Fibroblast of peridontal ligament (primary cell): ENCODE results near the gene AK8.

Experiments
- DNase-seq: peaks from one replicate; pipeline ENCODE4 v3.0.0-alpha.2; 2010; ENCODE audit errors: extremely low read depth

Gene AK8

GRCh38 chr9:132825430-132825829 is 52.7 kb downstream of the AK8 start:
- DNase-seq = no peak

DNA sequence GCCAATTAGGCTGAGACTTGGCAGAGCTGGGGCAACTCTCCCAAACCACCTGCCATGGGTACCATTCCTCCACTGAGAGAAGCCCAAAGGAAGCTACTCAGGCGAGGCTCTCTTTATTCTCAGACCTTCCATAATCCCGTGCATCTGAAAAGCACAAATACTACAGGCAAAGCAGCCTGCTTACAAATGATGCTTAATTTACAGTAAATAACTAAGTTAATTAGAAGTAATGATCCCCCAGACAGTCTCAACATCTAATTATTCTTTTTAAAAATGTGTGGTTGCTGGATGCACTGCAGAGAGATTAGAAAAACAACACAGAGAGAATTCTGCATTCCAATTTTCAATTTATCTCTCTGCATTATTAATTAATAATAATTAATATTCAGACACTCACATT is 53.1 kb downstream of the AK8 start:
- no peak for DNase-seq

DNA sequence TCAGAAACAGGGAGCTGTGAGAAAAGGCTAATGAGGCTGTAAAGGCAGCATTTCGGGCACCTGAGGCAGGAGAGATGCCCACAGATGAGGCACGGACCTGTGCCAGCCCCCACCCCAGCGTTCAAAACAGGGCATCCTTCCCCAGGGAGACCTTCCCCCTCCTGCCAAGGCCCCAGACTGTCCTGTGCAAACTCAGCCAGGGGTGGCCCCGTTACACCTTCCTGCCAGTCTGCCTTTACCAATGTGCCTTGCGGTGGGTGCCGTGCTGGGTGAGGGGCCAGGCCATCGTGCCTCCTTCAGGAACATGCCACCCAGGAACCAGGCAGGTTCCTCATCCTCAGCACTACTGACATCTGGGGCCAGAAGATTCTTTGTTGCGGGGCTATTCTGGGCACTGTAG is 53.9 kb downstream of the AK8 start:
- DNase-seq = no peak

- DNase-seq = no peak
Observed at GRCh38 chr9:132823370-132824145, 54.5 kb downstream of the AK8 start.

- no peak for DNase-seq
Observed at GRCh38 chr9:132820169-132820944, 57.7 kb downstream of the AK8 start.

DNA sequence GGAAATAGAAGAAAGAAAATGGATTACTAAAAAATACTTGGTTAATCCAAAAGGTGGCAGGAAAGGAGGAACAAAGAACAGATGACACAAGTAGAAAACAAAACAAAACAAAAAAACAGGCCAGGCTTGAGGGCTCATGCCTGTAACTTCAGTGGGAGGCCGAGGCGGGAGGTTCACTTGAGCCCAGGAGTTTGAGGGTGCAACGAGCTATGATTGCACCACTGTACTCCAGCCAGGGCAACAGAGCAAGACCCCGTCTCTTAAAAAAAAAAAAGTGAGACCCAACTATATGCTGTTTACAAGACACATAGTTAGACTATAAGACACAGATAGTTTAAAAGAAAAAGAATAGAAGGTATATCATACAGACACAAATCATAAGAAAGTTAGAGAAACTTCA is 59.5 kb downstream of the AK8 start:
- DNase-seq = no peak

- DNase-seq = no peak
Observed at GRCh38 chr9:132814937-132815336, 63.1 kb downstream of the AK8 start.

DNA sequence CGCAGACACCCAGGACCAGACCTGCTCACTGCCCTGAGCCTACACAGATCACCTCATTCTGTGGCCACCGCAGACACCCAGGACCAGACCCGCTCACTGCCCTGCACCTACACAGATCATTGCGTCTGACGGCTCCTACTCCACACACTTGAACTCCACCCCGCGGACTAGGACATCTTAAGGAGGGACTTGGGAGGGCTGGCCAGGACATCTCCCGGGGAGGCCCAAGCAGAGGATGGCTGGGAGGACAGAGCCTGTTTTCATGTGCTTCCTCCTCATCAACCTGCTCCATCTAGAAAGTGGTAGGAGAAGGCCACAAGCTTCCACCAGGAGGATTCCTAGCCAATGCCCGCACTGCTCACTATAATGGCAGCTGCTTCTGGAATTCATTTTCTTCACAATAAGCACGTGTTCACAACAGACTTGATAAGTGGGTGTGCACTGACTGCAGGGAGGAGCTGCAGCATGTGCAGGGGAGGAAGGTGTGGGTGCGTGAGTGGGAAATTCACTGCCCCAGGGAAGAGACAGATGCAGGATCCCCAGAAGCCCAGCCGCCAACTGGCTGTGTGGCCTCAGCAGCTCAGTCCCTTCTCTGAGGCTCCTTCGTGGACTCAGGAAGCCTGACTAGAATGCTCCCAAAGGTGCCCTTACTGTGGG is 64.8 kb downstream of the AK8 start:
- DNase-seq = no peak

DNA sequence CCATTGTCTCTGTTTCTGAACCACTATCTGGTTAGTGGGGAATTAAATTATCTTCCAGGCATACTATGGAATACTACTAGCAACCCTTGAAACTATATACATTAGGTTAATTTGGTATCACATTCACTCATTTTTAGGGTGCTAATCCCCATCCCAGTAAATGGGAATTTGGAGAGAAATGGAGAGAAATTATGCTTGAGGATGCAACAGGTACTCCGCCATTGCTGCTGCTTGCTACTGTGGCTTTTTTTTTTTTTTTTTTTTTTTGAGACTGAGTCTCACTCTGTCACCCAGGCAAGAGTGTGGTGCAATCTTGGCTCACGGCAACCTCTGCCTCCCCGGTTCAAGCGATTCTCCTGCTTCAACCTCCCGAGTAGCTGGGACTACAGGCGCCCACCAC is 66.1 kb downstream of the AK8 start:
- no peak for DNase-seq

GRCh38 chr9:132810314-132810713 is 67.8 kb downstream of the AK8 start:
- no peak for DNase-seq

DNA sequence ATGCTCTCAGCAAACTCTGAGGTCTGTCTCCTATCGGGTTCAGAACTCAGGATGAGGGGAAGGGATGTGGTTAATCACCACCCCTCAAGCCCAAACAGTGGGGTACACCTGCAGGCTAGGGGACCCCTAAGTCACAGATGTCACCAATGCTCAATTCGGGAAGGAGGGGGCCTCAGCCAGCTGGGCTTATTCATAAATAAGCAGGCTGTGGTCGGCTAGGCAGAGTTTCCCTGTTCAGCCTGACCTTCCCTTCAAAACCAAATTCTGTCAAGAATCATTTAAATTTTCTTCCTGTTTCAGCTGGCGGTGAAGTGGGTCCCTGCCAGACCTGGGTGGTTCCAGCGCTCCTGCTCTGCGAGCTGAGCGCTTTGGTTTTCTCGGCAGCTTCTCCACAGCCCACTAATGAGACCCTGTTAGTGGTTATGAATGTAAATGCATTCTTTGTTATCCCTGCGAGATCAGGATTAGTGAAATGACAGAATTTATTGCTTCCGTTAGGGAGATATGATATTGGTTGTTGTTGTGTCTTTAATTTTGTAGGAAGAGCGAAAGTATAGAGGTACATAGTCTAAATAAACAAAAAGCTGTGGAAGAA is 68.3 kb downstream of the AK8 start:
- no peak for DNase-seq

- no peak for DNase-seq
Observed at GRCh38 chr9:132808645-132809044, 69.4 kb downstream of the AK8 start.

- no peak for DNase-seq
Observed at GRCh38 chr9:132806723-132807421, 71.2 kb downstream of the AK8 start.

DNA sequence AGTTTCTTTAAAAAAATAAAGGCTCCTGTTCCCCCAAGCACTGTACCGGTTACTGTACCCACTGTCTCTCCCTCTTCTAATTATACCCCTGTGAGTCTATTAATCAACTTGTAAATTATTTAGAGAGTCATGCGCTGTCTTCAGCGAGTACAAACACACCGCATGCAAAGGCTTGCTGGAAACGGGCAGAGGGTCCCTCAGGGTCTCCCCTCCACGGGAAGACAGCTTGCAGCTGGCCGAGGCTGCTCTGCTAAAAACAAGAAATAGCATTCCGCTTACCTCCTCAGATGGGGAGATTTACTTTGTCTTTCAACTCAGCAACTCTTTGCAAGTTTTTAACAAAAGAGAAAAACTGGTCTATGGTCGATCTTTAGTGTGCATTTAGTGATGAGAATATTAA is 71.8 kb downstream of the AK8 start:
- no peak for DNase-seq

DNA sequence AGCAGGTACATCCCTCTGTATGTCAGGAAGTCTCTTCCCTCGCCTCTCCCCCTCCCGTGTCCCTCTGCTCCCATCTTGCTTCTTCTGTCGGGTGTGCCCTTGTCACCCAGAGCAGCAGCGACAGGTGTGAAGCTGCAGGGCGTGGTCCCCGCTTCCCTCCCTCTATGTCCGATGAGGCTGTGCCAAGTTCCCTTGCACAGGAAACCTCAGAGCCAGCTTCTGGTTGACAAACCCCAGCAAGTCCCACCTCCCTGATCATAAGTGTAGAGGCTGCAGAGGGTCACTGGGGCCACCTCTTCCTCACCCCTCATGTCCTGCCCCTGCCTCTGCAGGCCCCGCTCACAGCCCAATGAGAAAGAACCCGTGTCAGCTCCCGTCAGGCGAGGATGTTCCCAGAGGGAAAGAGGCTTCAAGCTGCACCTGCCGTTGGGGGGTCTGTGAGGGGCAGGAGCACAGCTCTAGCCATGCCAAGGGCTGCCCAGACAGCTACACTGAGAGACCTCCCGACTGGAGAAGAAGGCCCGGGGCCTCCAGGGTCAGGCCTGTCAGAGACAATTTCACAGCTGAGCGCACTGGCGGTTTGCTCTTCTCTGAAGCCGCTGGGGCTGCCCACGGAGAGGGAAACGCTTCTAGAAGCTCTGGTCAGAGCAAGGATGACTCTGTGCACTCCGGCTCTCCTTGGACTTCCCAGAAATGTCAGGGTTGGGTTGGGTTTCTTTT is 73.3 kb downstream of the AK8 start:
- DNase-seq = no peak

DNA sequence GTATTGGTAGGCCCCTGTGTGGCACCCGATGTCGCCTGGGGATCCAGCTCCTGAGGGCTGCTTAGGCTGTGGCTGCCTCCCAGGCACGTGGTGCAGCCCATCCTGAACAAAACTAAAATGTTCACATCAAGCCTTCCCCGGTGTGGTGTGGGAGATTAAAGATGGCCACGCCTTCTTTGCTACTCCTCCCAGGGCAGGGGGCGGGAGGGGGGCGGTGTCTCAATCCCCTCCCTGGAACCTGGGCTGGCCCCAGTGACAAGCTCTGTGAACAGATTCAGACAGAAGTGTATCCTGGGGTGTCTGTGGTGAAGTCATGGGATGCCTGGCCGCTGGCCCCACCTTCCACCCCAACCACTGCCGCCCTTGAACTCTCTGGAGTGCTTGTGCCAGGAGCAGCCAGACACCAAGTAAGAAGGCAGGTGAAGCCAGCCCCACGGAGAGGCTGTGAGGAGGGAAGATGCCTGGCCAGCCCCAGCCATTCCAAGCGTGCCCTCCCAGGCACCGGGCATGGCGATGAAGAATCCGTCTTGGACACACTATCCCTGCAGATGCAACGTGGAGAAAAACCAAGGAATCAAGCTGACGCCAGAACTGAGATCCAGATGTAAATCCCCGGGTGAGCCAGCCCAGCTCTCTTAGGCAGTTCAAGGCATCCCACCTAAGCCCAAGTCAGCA is 75.8 kb downstream of the AK8 start:
- no peak for DNase-seq

DNA sequence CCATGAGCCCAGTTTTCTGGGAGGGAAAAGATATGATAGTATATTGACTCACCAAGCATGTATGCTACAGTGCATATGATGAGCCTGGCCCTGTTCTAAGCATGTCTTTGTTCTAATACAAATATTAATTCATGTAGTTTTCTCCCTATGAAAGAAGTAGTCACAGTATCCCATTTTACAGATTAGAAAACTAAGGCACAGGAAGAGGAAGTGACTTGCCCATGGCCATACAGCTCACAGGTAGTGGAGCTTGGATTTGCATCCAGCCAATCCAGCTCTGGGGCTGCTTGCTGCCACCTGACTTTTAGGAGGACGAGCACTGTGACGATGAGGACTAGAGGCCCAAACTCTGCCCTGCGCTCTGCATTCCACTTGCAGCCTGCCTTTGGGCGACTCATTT is 76.4 kb downstream of the AK8 start:
- DNase-seq = no peak

DNA sequence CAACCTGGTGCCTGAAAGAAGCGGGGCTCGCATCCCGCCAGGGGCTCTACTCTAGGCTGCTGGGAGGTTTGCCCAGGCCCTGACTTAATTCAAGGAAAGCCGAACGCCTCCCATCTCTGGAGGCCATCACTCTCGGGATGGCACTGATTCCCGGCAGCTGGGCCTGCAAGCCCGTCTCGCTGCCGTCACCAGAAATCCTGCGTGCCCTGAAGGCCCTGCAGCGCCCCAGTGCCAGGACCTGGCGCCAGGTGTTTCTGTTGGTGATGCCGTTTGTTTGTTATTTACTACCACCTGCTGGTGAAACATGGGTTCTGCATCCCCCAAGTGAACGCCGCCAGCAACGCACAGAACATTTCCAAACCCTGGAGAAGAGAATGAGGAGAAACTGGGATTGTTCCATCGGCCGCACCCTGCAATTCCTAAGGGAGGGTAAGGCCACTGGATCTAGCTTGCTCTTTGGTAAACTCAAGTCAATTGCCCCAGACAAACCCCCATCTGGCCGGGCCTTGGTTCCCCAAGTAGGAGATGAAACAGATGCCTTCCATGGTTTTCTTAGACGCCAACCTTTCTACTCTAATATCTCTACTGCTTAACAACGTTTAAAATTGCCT is 77.9 kb downstream of the AK8 start:
- peak; percentile 82 for DNase-seq

- no peak for DNase-seq
Observed at GRCh38 chr9:132798817-132799790, 79.0 kb downstream of the AK8 start.
